ENCODE data around the gene POPDC2.
"Not testable (repeated sequence)": the region's sequence is repeated elsewhere in the genome, so short reads cannot be mapped to it uniquely, and the experiment has no call there.

POPDC2 gene

DNA sequence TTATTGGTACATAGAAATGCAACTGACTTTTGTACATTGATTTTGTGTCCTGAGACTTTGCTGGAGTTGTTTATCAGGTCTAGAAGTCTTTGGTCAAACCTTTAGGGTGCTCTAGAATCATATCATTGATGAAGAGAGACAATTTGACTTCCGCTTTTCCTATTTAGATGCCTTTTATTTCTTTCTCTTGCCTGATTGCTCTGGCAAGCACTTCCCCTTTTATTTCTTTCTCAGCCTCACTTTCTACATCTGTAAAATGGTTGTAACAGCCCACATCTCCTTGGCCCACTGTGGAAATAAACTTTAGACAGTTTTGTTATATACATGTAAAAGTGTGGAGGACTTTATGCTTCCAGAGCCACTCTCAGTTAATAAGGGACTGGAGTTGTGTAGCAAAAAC is 48.7 kb downstream of the POPDC2 start:
- no peak for DNase-seq

DNA sequence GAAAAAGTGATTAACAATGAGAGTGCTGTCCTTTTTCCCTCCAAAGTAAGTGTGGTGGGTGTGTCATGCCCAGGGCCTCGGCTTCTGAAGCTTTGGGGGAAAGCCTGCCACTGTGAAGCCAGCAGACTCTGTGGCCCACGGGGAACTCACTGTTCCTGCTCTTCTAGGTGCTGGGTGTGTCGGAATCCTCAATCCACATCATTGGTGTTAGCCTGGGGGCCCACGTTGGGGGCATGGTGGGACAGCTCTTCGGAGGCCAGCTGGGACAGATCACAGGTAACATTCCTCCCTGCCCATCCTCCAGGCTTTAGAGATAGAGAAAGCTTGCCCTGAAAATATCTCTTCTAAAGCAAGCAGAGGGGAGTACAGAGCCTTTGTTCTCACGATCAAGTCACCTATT is 51.1 kb downstream of the POPDC2 start:
- DNase-seq: no peak

DNA sequence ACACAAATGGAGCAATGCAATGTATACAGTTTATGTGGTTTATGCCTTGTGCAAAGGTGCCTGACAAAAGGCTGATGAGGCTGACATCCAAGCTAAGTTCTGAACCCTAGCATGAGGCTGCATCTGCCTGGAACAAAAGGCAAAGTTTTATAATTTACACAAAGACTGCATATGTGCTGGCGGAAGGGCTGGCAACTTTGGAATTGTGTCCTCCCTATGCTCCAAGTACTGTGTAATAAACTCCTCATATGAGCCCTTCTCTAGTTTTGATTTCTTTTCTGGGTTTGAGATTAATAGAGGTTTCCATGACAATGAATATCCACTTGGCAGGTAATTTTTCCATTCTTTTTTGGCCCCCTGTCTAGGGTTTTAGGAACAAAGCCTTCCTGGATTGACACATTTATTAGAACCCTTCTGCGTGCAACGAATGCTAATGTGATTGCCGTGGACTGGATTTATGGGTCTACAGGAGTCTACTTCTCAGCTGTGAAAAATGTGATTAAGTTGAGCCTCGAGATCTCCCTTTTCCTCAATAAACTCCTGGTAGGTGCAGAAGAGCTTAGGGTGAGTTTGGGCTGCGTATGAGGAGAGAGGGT is 51.9 kb downstream of the POPDC2 start:
- no peak for DNase-seq

DNA sequence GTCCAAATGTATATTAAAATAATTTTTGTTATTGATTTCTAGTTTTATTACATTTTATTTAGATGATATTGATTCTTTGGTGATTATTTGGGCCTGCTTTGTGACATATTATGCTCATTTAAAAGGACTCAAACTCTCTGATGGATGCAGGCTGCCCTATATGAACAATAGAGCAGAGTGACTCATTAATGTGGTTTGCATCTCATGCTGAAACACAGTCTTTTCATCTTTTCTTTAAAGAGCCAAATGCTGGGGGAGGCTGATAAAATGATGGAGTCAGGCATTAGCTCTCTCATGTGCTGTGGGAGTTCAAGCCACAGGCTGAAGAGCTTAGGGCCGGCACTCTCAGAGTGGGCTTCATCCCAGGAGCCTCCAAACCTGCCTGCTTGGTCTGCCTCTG is 55.5 kb downstream of the POPDC2 start:
- DNase-seq: no peak

DNA sequence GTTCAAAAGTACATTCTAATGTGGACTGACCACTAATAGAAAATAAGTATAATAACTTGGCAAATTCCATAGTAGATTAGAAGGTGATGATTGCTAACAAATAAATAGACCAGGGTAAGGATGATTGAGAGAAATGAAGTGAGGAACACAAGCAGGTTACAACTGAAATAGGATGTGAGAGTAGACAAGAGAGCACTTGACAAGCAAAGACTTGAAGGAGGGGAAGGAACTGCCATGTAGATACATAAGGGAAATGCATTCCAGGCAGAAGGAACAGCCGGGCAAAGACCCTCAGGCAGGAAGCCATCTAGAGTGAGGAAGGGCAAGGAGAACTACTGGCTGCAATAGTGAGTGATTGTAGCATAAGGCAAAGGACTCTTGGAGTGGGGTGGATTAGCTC is 57.7 kb downstream of the POPDC2 start:
- DNase-seq: no peak

DNA sequence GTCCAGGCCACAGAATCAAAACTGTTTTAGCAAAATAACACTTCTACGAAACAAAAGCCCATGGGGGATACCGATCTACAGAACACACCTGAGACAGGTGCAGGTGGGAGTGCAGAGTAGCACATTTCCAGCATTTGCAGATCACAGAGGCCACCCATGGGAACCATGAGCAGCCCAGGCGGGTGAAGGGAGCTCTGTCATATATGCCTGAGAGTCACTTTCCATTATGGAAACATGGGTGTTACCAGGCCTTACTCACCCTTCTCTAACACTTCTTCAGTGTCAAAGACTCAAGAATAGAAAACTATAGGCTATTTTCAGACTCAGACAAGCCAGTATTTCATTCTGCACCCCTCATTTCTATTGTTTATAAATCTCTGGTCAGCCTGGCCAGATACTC is 59.2 kb downstream of the POPDC2 start:
- DNase-seq: no peak

DNA sequence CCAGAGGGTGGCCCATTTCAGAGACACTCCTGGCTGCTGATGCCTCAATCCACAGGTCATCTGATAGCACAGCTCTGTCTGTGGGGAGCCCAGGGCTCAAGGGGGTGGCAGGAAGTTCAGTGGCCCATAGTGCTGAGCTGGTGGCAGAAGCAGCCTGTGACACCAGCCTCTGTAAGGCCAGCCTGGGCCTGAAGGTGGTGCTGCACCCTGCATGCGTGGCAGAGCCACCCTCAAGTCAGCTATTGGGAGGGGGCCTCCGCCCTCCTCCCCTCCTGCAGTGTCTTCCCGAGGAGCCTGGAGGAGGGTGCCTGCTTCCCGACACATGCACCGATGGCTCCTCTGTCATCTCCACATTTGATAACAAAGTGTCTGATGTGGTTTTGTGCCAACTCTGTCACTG is 59.7 kb downstream of the POPDC2 start:
- DNase-seq: no peak

DNA sequence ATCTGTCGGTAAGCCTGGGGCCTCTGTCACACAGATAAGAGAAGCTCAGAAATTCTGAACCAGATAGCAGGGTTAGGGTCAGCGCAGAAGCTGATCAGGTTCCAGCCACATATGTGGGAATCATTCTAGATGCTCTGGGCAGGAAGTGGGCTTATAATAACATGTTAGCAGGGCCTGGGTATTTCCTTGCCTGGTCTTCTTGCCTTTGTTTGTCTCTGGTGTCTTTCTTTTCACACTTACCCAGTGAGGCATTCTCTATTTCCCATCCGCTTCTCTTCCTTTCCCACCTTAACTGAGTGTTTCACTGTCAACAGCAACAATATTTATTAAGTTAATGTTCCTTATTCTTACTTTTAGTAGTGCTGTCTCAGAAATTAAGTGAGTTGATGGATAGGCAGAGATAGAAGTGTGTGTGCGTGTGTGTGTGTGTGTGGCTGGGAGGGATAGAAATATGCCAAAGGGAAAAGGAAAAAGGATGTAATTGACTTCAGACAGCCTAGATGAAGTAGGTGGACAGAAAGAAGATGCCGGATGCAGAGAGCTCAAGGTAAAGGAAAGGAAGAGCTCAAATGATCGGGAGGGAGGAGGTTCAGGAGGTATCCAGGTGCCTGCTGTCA is 60.7 kb downstream of the POPDC2 start:
- no peak for DNase-seq

DNA sequence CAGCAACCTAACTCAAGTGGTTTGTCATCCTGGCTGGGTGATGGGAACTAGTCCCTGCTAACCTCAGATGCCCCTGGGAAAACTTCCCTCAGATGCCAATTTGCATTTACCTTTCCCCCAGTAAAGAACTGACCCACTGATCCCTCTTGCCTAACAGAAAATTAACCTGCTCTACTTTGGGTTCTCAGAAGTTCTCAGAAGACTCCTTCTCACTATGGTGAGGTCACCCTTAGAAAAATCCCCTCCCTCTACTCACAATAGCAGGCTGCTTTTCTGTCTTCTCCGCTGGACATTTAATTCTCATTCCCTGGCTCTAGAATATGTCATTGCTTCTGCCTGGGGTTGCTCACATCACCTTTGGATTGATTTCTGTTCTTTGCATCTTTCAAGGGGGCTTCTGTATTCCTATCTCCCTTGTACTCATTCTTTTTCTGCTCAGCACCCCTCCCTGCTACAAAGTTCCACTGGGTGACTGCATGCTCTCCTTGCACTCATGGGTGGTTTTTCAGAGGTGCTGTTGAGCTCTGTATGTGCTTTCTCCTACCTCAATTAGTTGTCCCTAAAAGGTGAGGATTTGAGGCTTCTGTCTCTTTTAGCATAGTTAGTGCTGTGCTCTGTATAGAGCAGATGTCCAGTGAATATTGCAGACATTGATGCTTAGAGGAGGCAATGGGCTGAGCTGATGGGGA is 61.8 kb downstream of the POPDC2 start:
- no peak for DNase-seq

DNA sequence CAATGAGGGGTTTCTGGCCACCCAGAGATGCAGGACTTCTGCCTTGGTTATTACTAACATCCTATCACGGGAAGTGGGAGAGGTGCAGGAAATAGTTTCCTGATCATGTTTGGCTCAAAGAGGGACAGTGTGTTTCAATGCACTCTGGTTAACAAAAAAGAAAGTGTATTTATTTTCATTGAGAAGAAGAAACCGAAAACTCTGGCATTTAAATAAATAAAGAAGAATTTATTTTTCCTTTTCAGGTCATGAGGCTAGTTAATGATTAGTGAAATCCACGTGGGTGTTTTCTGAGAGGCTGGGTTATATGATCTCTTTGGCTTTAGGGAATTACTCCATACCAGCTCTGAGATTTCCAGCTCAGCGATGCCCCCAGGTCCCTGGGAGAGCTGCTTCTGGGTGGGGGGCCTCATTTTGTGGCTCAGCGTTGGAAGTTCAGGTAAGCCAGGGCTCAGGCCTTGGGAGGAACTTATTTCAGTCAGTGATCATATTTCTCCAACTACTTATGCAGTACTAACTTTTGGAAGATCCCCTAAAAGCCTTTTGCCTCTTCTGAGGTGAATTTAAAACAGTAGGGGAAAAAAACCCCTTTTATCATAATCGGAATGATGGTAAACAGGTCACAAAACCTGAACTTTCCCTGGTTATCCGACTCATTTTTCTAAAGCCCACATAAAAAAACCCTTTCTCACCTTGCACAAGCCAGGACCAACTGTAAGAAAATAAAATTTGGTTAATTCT is 62.7 kb downstream of the POPDC2 start, which contains the start of gene PLA1A:
Gene PLA1A (plus strand): TSS at position 338 of the 741 bp plus-strand sequence. CDS start 29 bp downstream, at position 367.
- no peak for DNase-seq

DNA sequence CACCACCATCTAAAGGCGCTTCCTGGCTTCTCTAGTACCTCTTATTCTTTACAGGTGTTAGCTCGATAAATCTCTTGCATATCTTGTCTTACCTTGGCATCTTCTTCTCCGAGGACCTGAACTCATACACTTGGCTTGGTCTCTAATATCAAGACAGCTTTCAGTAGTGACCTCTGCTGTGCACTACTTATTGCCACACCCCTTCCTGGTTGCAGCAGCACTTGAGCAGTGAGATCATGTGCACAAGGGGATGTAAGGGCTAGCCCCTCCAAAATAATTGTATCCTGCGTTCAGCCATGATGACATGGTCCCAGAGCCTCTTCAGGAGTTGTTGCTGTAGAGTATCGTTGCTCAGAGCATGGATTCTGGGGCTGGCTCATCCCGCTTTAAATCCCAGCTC is 64.0 kb downstream of the POPDC2 start:
- no peak for DNase-seq

DNA sequence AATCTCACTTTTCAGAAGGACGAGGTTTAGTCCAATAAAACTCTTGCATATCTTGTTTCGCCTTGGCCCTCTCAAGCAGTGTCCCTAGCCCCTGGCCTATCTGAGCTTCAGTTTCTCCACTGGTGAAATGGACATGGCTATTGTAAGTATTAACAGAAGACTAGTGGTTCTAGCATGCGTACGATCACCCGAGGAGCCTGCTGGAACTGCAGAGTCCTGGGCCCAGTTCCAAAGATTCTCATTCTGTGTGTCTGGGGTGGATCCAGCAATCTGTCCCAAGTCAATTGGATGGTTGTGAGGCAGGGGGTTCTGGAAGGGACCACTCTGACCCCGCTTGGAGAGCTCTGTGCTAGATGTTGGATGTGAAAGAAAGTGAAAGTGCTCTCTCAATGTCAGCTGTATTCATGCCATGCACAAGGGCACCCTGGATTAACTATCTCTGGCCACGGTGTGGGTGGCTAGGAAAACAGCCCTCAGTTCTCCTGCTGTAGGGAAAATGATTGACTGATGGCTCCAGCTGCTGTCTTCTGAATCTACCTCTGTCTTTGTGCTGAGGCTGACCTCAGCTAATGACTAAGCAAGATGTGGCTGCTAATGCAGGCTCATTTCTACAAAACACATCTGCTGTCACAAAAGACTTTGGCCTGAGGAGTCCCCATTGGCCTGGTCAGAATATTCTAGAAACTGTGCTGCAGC is 64.6 kb downstream of the POPDC2 start:
- DNase-seq: no peak

DNA sequence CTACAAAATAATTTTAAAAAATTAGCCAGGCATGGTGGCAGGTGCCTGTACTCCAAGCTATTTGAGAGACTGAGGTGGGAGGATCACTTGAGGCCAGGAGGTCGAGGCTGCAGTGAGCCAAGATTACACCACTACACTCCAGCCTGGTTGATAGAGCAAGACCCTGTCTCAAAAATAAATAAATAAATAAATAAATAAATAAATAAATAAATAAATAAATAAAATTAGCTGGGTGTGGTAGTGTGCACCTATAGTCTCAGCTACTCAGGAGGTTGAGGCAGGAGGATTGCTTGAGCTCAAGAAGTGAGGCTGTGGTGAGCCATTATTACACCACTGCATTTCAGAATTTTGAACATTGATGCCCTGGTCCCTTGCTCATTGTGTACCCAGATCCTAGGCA is 65.5 kb downstream of the POPDC2 start:
- not testable (repeated sequence) for DNase-seq

DNA sequence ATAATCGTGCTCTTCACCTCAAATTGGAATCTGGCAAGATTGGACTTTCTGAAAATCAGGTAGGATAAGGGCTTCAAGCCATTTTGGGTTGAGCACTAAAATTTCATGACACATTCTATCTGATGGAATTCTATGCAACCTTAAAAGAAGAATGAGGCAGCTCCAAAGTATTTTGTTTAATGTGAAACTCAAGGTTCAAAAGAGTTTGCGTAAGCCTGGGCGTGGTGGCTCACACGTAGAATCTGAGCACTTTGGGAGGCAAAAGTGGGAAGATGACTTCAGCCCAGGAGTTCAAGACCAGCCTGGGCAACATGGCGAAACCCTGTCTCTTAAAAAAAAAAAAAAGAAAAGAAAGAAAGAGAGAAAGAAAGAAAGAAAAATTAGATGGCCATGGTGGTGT is 66.3 kb downstream of the POPDC2 start:
- no peak for DNase-seq

DNA sequence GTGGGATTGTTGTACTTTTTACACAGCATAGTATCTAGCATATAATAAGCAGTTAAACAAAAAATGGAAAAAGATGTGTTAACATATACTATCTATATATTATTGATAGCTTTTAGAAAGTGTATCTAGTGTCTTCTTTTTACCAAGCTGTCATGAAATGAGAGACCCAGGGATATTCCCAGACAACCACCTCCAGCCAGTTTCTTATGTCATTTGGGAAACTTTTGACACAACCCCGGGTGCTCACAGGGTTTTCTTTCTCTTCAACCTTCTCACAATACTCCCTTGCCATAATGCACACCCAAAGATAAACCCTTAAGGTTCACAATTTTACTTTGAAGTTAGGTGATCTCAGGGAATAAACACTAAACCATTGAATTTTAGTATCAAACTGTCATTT is 67.5 kb downstream of the POPDC2 start:
- DNase-seq: no peak
